HepG2 (cell line): ENCODE results near the gene CCSER2. TPM values are rescaled to one million over a fixed set of nuclear protein-coding genes. Genes with fewer than 3 reads are reported as not detected.
"Not testable (repeated sequence)": the region's sequence is repeated elsewhere in the genome, so short reads cannot be mapped to it uniquely, and the experiment has no call there.

Experiments used
- ATAC-seq: fragments of 200-7000 bp; cut with Tn5 transposase; 3 replicates; pipeline ENCODE4 v1.9.1; 2020; ENCODE audit warnings: mild to moderate bottlenecking, moderate library complexity
- BruUV-seq: library from RNA; stranded (reverse); fragments of 400-500 nt; replicated peaks from 2 replicates; lab custom pipeline; 2021; lab: Mats Ljungman, UMichigan
- CTCF ChIA-PET: fragments of 300-600 bp; formaldehyde crosslinking; extraction: SDS; loops from one replicate; lab custom pipeline; 2021; ENCODE audit warnings: low total read pairs, inconsistent platforms, low intra/inter-chr PET ratio; lab: Yijun Ruan, JAX
- POLR2A ChIA-PET: fragments of 350-600 bp; sonication (Branson Sonifier 250); formaldehyde crosslinking; loops from one replicate; lab custom pipeline; 2020; ENCODE audit warnings: antibody characterized with exemption, inconsistent platforms; lab: Yijun Ruan, JAX
- DNase-seq: peaks from one replicate; pipeline ENCODE4 v3.0.0-alpha.2; 2015; ENCODE audit warnings: low spot score
- FAIRE-seq: peaks from 3 replicates; lab custom pipeline; 2011; peaks lifted over from hg19 to GRCh38; lab: Jason Lieb, UNC
- H2AFZ ChIP-seq: one replicate; pipeline ENCODE4 v1.6.1; 2011; ENCODE audit warnings: low read length, inconsistent platforms
- H3K27ac ChIP-seq: fragments of 300-600 bp; 3 replicates; pipeline ENCODE4 v1.8.0; 2011; ENCODE audit warnings: mixed run types, mild to moderate bottlenecking, mixed read lengths, low read length, inconsistent platforms; ENCODE audit not compliant: insufficient read depth; ENCODE audit errors: extremely low read length
- H3K27me3 ChIP-seq, 2 experiments: fragments of 200-600 bp in 1 of 2; 2 replicates in 1 of 2; 3 replicates in 1 of 2; pipeline versions ENCODE4 v1.6.0 to v1.8.0; 2011; ENCODE audit warnings: low read length in 2 of 2, mild to moderate bottlenecking in 2 of 2, moderate library complexity in 2 of 2, inconsistent platforms in 1 of 2; ENCODE audit not compliant: insufficient read depth in 2 of 2, control insufficient read depth in 1 of 2
- H3K36me3 ChIP-seq, 2 experiments: fragments of 200-600 bp in 1 of 2; replicated peaks in 1 of 2; 2 replicates in 1 of 2; 3 replicates in 1 of 2; pipeline versions ENCODE4 v1.5.1 to v1.8.0; 2011; ENCODE audit warnings: low read length in 2 of 2, inconsistent platforms in 1 of 2; ENCODE audit not compliant: insufficient read depth in 2 of 2, control insufficient read depth in 1 of 2
- H3K4me1 ChIP-seq: 2 replicates; pipeline ENCODE4 v1.5.1; 2012; ENCODE audit warnings: low read length, inconsistent platforms; ENCODE audit not compliant: insufficient read depth
- H3K4me2 ChIP-seq: 2 replicates; pipeline ENCODE4 v1.6.0; 2011; ENCODE audit warnings: low read depth, low read length, inconsistent platforms
- H3K4me3 ChIP-seq, 3 experiments: fragments of 200-600 bp in 1 of 3; sonication (generic), shearing (Covaris generic) in 1 of 3; replicated peaks in 1 of 3; 2 replicates each; pipeline ENCODE4 v1.5.1; 2011 to 2016; ENCODE audit warnings: low read length in 3 of 3, inconsistent platforms in 2 of 3, low read depth in 2 of 3, mild to moderate bottlenecking in 2 of 3, control low read depth in 1 of 3, mixed read lengths in 1 of 3; ENCODE audit not compliant: insufficient read depth in 1 of 3
- H3K79me2 ChIP-seq: one replicate; pipeline ENCODE4 v1.6.1; 2011; ENCODE audit warnings: low read length, inconsistent platforms; ENCODE audit not compliant: insufficient read depth
- H3K9ac ChIP-seq: 2 replicates; pipeline ENCODE4 v1.6.0; 2011; ENCODE audit warnings: mild to moderate bottlenecking, low read depth, low read length, inconsistent platforms; ENCODE audit not compliant: insufficient read depth
- H3K9me3 ChIP-seq: 2 replicates; pipeline ENCODE4 v1.5.1; 2012; ENCODE audit warnings: mild to moderate bottlenecking, low read length
- H4K20me1 ChIP-seq: 2 replicates; pipeline ENCODE4 v1.6.0; 2011; ENCODE audit warnings: inconsistent platforms, mild to moderate bottlenecking, low read length, moderate library complexity; ENCODE audit not compliant: insufficient read depth
- ELF4 ChIP-seq: sonication (generic); formaldehyde crosslinking; IDR thresholded peaks from 2 replicates; pipeline ENCODE4 v1.5.0; 2020; ENCODE audit warnings: missing genetic modification reagents, mild to moderate bottlenecking, moderate library complexity, borderline replicate concordance
- THAP9 ChIP-seq: sonication (generic); formaldehyde crosslinking; IDR thresholded peaks from 2 replicates; pipeline ENCODE4; 2020; ENCODE audit warnings: missing genetic modification reagents, mild to moderate bottlenecking, borderline replicate concordance
- ZFP90 ChIP-seq: sonication (generic); formaldehyde crosslinking; IDR thresholded peaks from 2 replicates; pipeline ENCODE4 v1.8.0; 2022; ENCODE audit warnings: missing genetic modification reagents, mild to moderate bottlenecking, inconsistent platforms, borderline replicate concordance
- ZNF121 ChIP-seq: sonication (generic); formaldehyde crosslinking; IDR thresholded peaks from 2 replicates; pipeline ENCODE4 v1.5.0; 2020; ENCODE audit warnings: mild to moderate bottlenecking, missing genetic modification reagents
- ZNF318 ChIP-seq: sonication (generic); formaldehyde crosslinking; IDR thresholded peaks from 2 replicates; pipeline ENCODE4 v1.4.0; 2020; ENCODE audit warnings: mild to moderate bottlenecking, missing genetic modification reagents
- ZNF460 ChIP-seq: sonication (generic); formaldehyde crosslinking; IDR thresholded peaks from 2 replicates; pipeline ENCODE4 v1.5.1; 2020; ENCODE audit warnings: missing genetic modification reagents, mild to moderate bottlenecking, borderline replicate concordance
- WGBS: methylation state at CpG from one replicate; pipeline ENCODE4 v1.1.6; 2017; ENCODE audit warnings: low lambda C conversion rate; 5-methylcytosine and 5-hydroxymethylcytosine counted together
- in situ Hi-C: cut with HindIII; loops from 2 replicates; pipeline ENCODE4 v1.10.0; 2017; ENCODE audit warnings: low pct_unique_long_range_greater_than_20kb; ENCODE audit not compliant: extremely low pct_ligation_motif_present
- intact Hi-C: fragments of 100-400 bp; cut with micrococcal nuclease; formaldehyde crosslinking; loops from one replicate; pipeline ENCODE4 v1.10.0; 2022; ENCODE audit not compliant: unreplicated experiment
- polyA plus RNA-seq, 8 experiments: library from polyadenylated mRNA; depleted of rRNA in 3 of 8; stranded (reverse) in 7 of 8; unstranded in 1 of 8; fragments of >200 nt; fragmentation: Illumina TruSeq in 4 of 8; extraction: Trizol in 4 of 8; gene quantifications; 2 replicates each; pipeline versions ENCODE4 v1.2.1 to v1.2.3, GENCODE V29; 2011 to 2016; ENCODE audit warnings: low read depth in 4 of 8, missing spikeins in 1 of 8, mixed read lengths in 1 of 8; ENCODE audit not compliant: insufficient read depth in 1 of 8
- total RNA-seq, 5 experiments: library from RNA; depleted of rRNA; stranded (reverse); fragments of >200 nt; fragmentation: Illumina TruSeq; extraction: Trizol; gene quantifications; 2 replicates each; pipeline ENCODE4 v1.2.3, GENCODE V29; 2016; ENCODE audit warnings: low read depth in 1 of 5

CCSER2 gene
- total and polyA plus RNA-seq, 2 of the 13 experiments (the other 11 are each of a cell fraction or from before 2014, with no cell fraction given) = 13.3 to 17.2 TPM

GRCh38 chr10:84499039-84499438, 170.7 kb downstream of the CCSER2 start:
- in situ Hi-C loops, intact Hi-C loops: not testable (repeated sequence)

GRCh38 chr10:84499846-84500245, 171.5 kb downstream of the CCSER2 start:
- Histone ChIP-seq H4K20me1 (no peaks in the 10 kb centered on the region), H3K27me3 (no peaks in the 10 kb centered on the region), H3K4me2 (no peak overlapping the region), H3K79me2 (peaks cover 3% of the 10 kb centered on the region), H3K27ac (peak overlapping the region; percentile 40), H3K4me3 (no peak overlapping the region), H3K9ac (no peak overlapping the region), H3K4me1 (peaks cover 34% of the 10 kb centered on the region), H2AFZ (no peak overlapping the region), H3K9me3 (no peaks in the 10 kb centered on the region), H3K36me3 (no peaks in the 10 kb centered on the region)
- FAIRE-seq (no peak), ATAC-seq (no peak), DNase-seq (no peak)
- no TSS peak for BruUV-seq
- ChIA-PET POLR2A (no interaction called here), CTCF (no interaction called here)
- intact Hi-C loops = no loop called here
- 97% methylated on average over 3 of the region's 3 CpGs for WGBS
- in situ Hi-C loops = no loop called here
- TF ChIP-seq ZNF318 = no peak
- TF ChIP-seq THAP9 (CRISPR knock-in tag) = no peak
- no peak for TF ChIP-seq ZFP90
- no peak for TF ChIP-seq ELF4 (CRISPR knock-in tag)

More at GRCh38 chr10:84499039-84499438, 170.7 kb downstream of the CCSER2 start:
- 97% methylated on average over 9 of the region's 9 CpGs for WGBS
- H3K4me3 ChIP-seq, H2AFZ ChIP-seq, BruUV-seq, H3K27me3 ChIP-seq, H4K20me1 ChIP-seq, CTCF ChIA-PET, H3K4me2 ChIP-seq, ATAC-seq, H3K79me2 ChIP-seq, FAIRE-seq, DNase-seq, POLR2A ChIA-PET, H3K36me3 ChIP-seq, H3K9me3 ChIP-seq: not testable (repeated sequence)
- Histone ChIP-seq H3K9ac (0 out of 2 replicates have a peak overlapping the region, but pooled peaks have one; percentile 22), H3K4me1 (peaks cover 34% of the 10 kb centered on the region), H3K27ac (peak overlapping the region; percentile 75)
- TF ChIP-seq ZNF460 (CRISPR knock-in tag) (0 out of 2 replicates have a peak, but pooled peaks have one; percentile 15), ZNF121 (CRISPR knock-in tag) (peak; percentile 69)
